SK-N-MC (cell line): ENCODE measurements around the gene RNU1-3.
"Not testable (repeated sequence)": the region's sequence is repeated elsewhere in the genome, so short reads cannot be mapped to it uniquely, and the experiment has no call there.

ENCODE experiments used
- DNase-seq: peaks from one replicate; pipeline ENCODE4 v3.0.0-alpha.2; 2011; ENCODE audit warnings: low read depth, low spot score
- H3K27ac ChIP-seq: fragments of 200-600 bp; sonication (generic); 2 replicates; pipeline ENCODE4 v1.5.1; 2016; ENCODE audit warnings: mixed run types
- H3K36me3 ChIP-seq: fragments of 200-600 bp; sonication (generic); 2 replicates; pipeline ENCODE4 v1.6.1; 2017; ENCODE audit warnings: antibody characterized with exemption, low read length, mixed read lengths; ENCODE audit not compliant: insufficient read depth
- H3K4me3 ChIP-seq: fragments of 200-600 bp; sonication (generic); 2 replicates; pipeline ENCODE4 v1.5.1; 2016
- H3K9ac ChIP-seq: fragments of 200-600 bp; sonication (generic); 2 replicates; pipeline ENCODE4 v1.8.0; 2017; ENCODE audit warnings: mixed run types, mixed read lengths; ENCODE audit not compliant: insufficient read length
- H3K9me3 ChIP-seq: fragments of 200-600 bp; sonication (generic); 2 replicates; pipeline ENCODE4 v1.6.1; 2017; ENCODE audit warnings: low read depth, mild to moderate bottlenecking, antibody characterized with exemption, low read length, moderate library complexity, mixed read lengths
- EZH2 ChIP-seq: fragments of 200-600 bp; sonication (generic); IDR thresholded peaks from one replicate; pipeline ENCODE4 v1.6.1; 2017; ENCODE audit warnings: antibody characterized with exemption
- FOXP2 ChIP-seq: optimal IDR thresholded peaks from 2 replicates; pipeline ENCODE3; 2011; ENCODE audit warnings: mild to moderate bottlenecking, moderate library complexity; ENCODE audit not compliant: insufficient read depth; ENCODE audit errors: extremely low read length, control extremely low read depth
- POLR2AphosphoS5 ChIP-seq: IDR thresholded peaks from 2 replicates; pipeline ENCODE4 v1.6.1; 2012; ENCODE audit warnings: mild to moderate bottlenecking, low read depth, low read length, borderline replicate concordance

Gene RNU1-3

GRCh38 chr1:16625497-16626408 lies 41.0 kb downstream of the RNU1-3 start:
- DNase-seq, result no peak
- Histone ChIP-seq H3K4me3 (no peak overlapping the region), H3K9ac (no peak overlapping the region), H3K9me3 (no peaks in the 10 kb centered on the region), H3K36me3 (peaks cover 31% of the 10 kb centered on the region; the same call in 1 of the 2 replicates), H3K27ac (no peak overlapping the region)
- no peak for TF ChIP-seq FOXP2

GRCh38 chr1:16623812-16624719 lies 42.7 kb downstream of the RNU1-3 start:
- H3K9ac ChIP-seq, DNase-seq, H3K27ac ChIP-seq, H3K4me3 ChIP-seq, H3K9me3 ChIP-seq: not testable (repeated sequence)
- peaks cover 27% of the 10 kb centered on the region; the same call in 1 of the 2 replicates for H3K36me3 ChIP-seq

- H3K9ac ChIP-seq, H3K9me3 ChIP-seq, H3K27ac ChIP-seq, DNase-seq, H3K4me3 ChIP-seq: not testable (repeated sequence)
- peaks cover 21% of the 10 kb centered on the region; the same call in 1 of the 2 replicates for H3K36me3 ChIP-seq
These were observed 43.4 kb downstream of the RNU1-3 start for GRCh38 chr1:16623337-16623736.

- DNase-seq, H3K27ac ChIP-seq, H3K4me3 ChIP-seq, H3K9ac ChIP-seq, H3K9me3 ChIP-seq: not testable (repeated sequence)
- H3K36me3 ChIP-seq, result peaks cover 19% of the 10 kb centered on the region; the same call in 1 of the 2 replicates
These were observed 45.0 kb downstream of the RNU1-3 start for GRCh38 chr1:16621681-16622315.

GRCh38 chr1:16621300-16621658 lies 45.5 kb downstream of the RNU1-3 start:
- no peak for DNase-seq
- Histone ChIP-seq H3K27ac (no peak overlapping the region), H3K9ac (no peak overlapping the region), H3K9me3 (no peaks in the 10 kb centered on the region), H3K4me3 (no peak overlapping the region), H3K36me3 (peaks cover 16% of the 10 kb centered on the region; the same call in 1 of the 2 replicates)
- TF ChIP-seq EZH2, result no peak
- TF ChIP-seq FOXP2, result no peak
- no peak for TF ChIP-seq POLR2AphosphoS5

GRCh38 chr1:16619803-16620501 lies 46.8 kb downstream of the RNU1-3 start:
- not testable (repeated sequence) for H3K9me3 ChIP-seq, H3K9ac ChIP-seq, H3K27ac ChIP-seq, DNase-seq, H3K36me3 ChIP-seq, H3K4me3 ChIP-seq

GRCh38 chr1:16618719-16619118 lies 48.0 kb downstream of the RNU1-3 start:
- no peak overlapping the region for H3K4me3 ChIP-seq
- no peak overlapping the region for H3K27ac ChIP-seq
- peak overlapping the region; percentile 0 for H3K9ac ChIP-seq
- no peak for TF ChIP-seq EZH2
- no peak for TF ChIP-seq FOXP2
- no peak for TF ChIP-seq POLR2AphosphoS5
- DNase-seq, result no peak
- H3K9me3 ChIP-seq, result no peaks in the 10 kb centered on the region
- H3K36me3 ChIP-seq, result peaks cover under 1% of the 10 kb centered on the region; the same call in 1 of the 2 replicates

- Histone ChIP-seq H3K9ac (peak overlapping the region; percentile 4), H3K9me3 (no peaks in the 10 kb centered on the region), H3K4me3 (no peak overlapping the region), H3K36me3 (no peaks in the 10 kb centered on the region), H3K27ac (no peak overlapping the region)
- TF ChIP-seq POLR2AphosphoS5, result no peak
- TF ChIP-seq FOXP2, result no peak
- TF ChIP-seq EZH2, result no peak
- no peak for DNase-seq
These were observed 48.8 kb downstream of the RNU1-3 start for GRCh38 chr1:16617778-16618580.
